ENCODE results near the gene FOXN3.
"Not testable (repeated sequence)": the region's sequence is repeated elsewhere in the genome, so short reads cannot be mapped to it uniquely, and the experiment has no call there.

Gene FOXN3

DNA sequence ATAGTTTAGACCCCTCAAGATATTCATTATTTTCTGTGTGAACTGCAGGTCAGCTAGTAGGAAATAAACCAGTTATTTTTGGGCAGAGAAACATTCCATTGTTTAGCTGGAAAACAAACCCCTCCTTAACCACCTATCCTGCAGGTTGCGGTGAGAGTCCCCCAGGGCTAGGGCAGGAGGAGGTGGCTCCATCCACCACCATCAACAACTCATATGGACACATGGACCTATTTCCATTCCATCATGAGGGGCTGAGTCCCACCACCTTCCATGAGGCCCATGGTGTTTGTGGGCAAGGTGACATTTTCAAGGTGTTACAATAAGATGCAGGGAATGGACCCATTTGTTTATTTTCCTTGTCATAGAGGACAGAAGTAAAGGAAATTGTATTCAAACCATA is 160.1 kb downstream of the FOXN3 start:
- no peak overlapping the region for H3K4me3 ChIP-seq (ENCODE audit: low read depth, low read length)

DNA sequence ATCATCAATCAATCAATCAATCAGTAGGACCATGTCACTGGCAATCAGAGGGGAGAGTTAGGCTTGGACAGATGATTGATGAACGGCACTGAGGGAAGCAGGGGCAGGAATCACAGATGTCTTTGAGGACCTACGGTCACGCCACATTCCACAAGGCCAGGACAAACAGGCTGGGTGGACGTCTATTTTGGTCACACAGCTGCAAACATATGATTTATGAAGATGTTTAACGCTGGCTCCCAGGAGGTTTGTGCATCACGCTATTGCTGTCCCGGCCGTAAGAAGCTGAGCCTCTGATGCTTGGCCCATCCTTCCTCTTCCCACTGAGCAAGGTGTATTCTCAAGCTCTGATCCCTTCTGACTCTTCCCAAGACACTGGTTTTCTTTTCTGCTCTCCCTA is 160.8 kb downstream of the FOXN3 start:
- H3K4me3 ChIP-seq (ENCODE audit: low read depth, low read length), result no peak overlapping the region

DNA sequence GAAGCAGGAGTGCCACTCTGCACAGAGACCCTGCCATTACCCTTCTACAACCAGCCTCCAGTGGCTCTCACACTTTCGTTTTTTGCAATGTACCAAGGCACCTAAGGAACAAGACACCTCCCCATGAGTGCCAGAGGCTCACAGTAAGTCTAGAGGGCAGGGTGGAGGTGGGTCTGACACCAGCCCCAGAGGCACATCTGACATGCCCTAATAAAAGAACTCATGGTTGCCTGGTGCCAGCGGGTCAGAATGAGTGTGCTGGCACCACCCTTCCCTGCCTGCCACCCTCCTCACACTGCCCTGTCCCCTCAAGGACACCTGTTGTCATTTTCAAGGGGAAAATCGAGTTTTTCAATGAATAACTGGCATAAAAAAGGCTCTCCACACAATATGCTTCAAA is 161.2 kb downstream of the FOXN3 start:
- H3K4me3 ChIP-seq (ENCODE audit: low read depth, low read length), result no peak overlapping the region

DNA sequence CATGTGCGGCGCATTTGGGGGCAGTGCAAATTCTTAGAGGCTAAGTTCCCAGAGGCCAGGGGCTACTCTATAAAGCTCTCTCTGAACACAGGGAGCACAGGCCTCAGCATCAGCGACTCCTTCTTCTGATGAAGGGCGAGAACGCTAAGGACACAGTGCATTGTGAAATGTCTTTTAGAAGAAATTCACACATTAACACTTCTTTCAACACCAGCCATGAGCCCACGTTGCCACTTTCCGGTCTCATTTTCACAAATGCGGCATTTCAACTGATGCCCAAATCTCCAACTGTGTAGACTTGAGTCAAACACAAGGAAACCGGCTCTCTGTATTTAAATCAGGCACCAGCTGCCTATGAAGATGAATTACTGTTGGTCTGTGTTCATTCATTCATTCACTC is 162.0 kb downstream of the FOXN3 start:
- H3K4me3 ChIP-seq (ENCODE audit: low read depth, low read length), result no peak overlapping the region

DNA sequence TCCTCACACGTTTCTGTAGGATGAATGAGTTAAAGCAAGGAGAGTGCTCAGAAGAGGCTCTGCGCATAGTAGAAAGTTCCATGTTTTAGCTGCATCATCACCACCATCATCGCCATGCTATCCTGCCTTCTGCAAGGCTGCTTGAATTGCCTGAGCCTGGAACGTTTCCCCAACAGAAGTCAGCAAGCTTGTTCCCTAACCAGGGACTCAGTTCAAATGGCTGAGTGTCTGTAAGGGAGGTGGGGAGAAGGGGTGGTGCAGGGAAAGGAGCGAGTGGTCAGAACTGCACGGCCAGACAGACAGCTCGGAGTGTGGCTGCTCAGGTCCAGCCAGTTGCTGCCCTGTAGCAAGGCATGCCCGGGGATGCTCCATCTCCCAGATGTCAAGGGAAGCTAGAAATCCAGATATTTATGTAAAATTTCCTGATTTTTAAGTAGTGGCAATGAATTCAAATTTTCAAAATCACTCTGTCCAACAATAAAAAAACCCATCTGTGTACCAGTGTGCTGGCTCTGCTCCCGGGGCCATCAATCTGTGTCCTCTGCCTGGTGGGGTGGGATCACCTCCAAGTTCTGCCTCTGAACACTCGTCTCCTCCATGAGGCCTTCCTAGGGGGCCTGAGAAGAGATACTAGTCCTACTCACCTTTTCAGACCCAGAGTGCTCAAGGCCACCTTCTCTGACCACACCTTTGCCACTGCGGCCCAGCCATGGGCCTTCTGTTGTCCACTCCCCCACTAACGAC is 162.7 kb downstream of the FOXN3 start:
- no peak overlapping the region for H3K4me3 ChIP-seq (ENCODE audit: low read depth, low read length)

DNA sequence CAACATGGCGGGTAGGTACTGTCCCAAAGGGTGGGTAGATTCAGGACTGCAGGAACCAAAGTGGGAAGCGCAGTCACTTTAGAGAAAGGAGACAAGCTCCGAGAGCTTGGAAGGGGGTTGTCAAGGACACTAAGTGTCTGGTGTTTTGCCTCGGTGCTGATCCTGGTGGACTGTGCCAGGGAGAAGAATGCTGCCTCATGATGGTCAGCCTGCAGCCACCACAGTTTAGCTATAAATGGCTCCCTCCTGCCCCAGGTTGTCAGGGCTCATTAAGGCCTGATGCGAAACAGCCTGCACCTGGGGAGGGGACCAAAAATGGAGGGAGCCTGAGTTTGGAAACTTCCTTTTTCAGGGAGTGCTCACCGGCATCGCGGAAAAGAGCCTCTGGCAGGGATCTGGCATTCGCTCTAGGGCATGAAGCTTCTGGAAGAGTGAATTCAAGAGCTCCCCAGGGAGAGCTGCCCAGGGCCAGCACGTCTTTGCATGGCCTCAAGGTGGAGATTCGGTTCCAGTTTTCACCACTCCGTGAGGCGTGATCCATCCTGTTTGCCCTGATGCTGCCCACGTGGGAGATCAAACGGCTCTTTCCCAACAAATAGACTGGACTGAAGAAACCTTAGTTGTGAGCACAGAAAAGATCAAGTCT is 164.0 kb downstream of the FOXN3 start:
- no peak overlapping the region for H3K4me3 ChIP-seq (ENCODE audit: low read depth, low read length)

DNA sequence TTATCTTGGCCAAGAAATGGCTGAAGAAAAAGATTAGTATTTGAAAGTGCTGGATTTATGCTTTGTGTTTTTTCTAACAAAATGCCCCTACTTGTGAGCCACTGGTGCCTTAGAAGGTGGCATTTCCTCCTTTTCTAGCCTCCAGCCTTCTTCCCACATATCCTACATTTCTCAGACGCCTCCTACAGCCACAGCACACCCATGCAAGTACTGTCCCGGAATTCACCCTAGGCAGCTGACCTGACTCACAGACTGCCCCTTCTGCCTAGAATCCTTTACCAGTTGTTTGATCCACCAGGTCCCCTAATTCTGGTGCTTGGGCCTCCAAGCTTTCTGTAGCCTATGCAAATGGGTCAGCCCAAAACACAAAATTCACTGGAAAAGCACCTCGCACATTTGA is 166.0 kb downstream of the FOXN3 start:
- H3K4me3 ChIP-seq (ENCODE audit: low read depth, low read length), result no peak overlapping the region

DNA sequence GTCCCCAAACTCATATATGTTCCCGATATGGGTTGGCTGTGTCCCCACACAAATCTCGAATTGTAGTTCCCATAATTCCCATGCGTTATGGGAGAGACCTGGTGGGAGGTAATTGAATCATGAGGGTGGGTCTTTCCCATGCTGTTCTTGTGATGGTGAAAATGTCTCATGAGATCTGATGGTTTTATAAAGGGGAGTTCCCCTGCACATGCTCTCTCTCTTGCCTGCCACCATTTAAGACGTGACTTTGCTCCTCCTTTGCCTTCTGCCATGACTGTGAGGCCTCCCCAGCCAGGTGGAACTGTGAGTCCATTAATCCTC is 166.4 kb downstream of the FOXN3 start:
- H3K4me3 ChIP-seq (ENCODE audit: low read depth, low read length), result not testable (repeated sequence)

DNA sequence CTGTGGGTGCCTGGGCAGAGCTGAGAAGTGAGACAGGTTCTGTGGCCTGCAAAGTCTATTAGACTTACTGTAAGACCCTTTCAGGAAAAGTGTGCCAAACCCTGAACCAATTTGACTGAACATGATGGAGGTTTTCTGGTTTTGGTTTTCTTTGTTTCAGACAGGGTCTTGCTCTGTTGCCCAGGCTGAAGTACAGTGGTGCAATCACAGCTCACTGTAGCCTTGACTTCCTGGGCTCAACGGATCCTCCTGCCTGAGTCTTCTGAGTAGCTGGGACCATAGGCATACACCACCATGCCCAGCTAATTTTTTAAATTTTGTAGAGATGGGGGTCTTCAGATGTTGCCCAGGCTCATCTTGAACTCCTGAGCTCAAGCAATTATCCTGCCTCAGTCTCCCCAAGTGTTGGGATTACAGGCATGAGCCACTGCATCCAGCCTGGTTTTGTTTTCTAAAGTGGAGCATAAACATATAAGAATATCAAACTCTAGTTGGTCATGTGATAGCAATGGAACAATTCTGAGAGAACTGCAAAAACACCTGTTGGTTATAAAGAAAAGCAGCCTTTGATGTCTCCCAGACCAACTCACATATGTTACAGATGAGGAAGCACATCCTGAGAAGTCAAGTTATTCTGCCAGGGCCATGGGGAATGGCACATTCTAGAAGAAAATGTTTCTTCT is 166.9 kb downstream of the FOXN3 start:
- H3K4me3 ChIP-seq (ENCODE audit: low read depth, low read length), result no peak overlapping the region

DNA sequence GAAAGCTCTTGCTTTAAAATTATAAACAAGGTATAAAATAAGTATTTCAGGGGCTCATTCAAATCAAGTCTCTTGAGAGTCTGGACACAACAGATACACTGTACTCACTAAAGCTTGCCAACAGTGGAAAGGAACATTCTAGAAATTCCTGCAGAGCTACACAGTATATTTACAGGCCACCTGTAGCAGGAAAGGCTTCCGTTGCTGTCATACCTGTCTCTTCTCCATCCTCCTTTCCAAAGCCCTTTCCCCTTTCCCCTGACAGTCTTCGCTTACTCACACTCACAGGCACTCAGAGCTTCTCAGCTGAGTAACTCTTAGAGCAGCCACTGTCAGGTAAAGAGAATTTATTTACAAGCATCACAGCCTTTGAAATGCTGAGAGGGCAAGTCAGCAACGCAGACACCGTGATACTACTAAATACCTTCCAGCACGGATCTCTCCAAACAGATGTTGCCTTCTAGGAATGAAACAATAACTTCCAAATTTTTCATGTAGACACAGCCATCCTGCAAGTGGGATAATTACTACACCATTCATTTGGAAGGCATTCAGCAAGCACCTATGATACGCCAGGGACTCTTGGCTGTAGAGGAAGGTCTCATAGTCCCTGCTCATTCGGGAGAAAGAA is 167.9 kb downstream of the FOXN3 start:
- H3K4me3 ChIP-seq (ENCODE audit: low read depth, low read length), result no peak overlapping the region

DNA sequence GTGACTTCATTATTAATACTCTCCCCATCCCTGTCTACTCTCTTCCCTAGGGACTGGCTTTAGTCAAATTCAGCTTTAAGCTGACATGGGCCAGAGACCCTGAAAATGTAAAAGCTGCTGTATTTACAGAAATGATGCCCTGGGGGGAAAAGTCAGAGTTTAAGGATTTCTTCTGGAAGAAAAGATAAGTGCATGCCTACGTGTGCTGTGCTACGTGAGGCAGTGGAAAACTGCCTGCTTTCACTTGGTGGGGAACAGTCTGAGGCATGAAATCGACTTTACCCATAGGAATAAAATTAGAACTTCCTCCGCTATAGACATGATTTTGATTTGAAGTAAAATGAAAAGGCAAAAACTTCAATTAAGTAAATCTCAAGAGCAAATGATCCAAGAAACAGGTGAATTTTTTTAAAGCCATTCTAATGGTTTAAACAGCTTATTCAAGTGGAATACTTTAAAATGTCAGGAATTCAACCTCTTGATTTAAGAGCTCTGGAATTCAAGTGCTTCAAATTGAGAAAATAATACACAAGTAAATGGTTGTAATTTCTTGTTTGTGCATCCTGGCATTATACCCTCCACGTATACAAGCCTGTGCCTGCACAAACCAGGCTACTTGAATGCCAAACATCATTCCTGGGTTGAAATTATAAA is 168.5 kb downstream of the FOXN3 start:
- H3K4me3 ChIP-seq (ENCODE audit: low read depth, low read length), result no peak overlapping the region

DNA sequence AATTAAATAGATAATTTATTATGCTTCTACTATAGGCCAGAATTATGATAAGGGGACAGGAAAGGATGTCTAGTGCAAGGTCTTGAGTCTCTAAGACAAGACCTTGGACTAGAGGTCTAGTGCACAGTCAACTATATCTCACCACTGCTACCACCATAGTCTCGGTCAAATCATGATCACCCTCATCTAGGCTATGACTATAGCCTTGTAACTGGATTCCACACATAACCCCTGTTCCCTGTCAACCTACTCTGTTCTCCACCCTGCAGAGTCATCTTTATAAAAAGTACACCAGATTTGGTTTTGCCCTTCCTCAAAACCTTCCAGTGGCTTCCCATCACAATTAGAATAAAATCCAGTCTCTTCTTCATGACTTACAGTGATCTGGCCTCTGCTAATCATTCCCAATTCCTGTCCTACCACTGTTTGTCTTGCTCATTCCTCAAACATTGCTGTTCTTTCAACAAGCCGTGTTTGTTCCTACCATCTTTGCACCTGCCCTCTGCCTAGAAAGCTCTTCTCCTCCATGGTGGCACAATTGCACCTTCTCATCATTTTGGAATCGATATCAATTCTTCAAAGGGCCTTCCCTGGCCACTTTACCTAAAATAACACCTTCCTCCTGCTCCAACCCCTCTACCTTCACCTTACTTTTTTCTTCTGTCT is 169.4 kb downstream of the FOXN3 start:
- H3K4me3 ChIP-seq (ENCODE audit: low read depth, low read length), result no peak overlapping the region

DNA sequence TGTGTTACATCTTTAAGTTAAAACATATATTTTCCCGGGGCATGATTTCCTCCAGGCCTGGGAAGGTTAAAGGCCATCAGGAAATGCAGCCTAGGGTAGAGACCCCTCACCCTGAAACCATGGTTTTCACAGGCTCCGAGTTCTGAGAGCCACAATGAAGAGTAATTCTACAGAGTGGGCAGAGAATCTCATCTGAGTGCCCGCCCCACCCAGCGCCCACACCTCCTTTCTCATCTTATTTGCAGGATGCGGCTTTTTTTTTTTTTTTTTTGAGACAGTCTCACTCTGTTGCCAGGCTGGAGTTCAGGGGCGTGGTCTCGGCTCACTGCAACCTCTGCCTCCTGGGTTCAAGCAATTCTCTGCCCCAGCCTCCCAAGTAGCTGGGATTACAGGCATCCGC is 170.7 kb downstream of the FOXN3 start:
- H3K4me3 ChIP-seq (ENCODE audit: low read depth, low read length), result no peak overlapping the region

DNA sequence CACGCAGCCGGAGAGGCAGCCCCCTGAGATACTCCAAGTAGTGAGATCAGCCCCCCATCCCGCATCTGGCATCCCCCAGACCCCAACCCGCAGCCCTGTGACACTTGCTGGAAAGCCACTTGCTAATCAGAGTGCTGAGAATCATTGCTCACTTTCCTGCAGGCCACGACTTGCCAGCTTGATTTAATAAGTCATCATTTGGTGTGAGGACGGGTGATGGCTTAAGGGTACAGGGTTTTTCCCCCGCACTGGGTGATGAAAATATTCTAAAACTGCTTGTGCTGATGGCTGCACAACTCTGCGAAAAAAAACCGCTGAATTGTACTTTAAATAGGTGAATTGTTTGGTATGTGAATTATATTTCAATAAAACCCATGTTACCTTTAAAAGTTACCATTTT is 171.2 kb downstream of the FOXN3 start:
- H3K4me3 ChIP-seq (ENCODE audit: low read depth, low read length), result no peak overlapping the region

DNA sequence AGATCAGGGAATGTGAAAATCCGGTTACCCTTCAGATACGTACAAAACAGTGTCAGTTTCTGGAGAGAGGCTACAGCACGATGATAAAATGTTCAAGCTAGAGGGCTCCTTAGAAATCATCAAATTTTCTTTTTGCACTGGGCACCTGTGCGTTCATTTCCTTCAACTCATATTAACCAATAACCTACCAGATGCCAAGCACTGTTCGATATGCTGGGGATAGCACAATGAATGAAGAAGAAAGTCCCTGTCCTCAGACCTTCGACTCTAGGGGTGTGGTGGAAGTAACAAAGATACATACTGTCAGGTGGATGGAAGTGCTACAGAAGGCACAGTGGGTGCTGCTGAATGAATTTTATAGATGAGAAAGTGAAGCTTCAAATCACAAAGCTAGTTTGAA is 172.3 kb downstream of the FOXN3 start:
- H3K4me3 ChIP-seq (ENCODE audit: low read depth, low read length), result no peak overlapping the region

DNA sequence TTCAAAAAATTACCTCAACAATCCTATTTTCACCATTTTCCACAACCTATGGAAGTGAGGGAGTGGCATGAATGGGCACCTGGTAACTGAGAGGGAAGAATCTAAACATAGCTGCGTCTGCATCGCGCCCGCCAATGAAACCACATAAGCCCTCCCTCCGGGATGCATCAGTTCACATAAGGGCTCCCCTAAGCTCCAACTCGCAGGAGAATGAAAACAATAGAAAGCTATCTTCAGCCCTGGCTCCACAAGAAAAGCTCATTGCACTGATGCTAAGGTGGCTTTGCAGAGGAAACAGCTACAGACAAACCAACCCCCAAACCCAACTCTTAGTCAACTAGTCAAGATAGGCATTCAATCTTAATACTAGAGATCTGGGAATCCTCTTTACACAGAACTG is 173.3 kb downstream of the FOXN3 start:
- no peak overlapping the region for H3K4me3 ChIP-seq (ENCODE audit: low read depth, low read length)

DNA sequence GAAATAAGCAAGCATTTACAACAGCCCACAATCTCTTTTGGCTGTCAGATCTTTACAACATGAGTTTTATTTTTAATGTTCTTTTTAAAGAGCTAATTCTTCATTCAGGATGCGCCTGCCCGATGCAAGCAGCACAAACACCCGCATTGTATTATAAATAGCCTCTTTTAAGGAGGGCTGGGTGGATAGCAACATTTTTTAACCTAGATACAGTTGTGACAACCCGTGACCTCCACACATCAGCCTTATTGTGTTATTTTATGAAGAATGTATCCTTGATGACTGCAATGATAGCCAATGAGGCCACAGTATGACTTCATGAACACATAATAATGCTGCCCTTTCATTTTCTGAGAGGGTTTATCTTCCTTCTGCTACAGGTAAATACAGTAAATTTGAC is 173.7 kb downstream of the FOXN3 start:
- no peak overlapping the region for H3K4me3 ChIP-seq (ENCODE audit: low read depth, low read length)

DNA sequence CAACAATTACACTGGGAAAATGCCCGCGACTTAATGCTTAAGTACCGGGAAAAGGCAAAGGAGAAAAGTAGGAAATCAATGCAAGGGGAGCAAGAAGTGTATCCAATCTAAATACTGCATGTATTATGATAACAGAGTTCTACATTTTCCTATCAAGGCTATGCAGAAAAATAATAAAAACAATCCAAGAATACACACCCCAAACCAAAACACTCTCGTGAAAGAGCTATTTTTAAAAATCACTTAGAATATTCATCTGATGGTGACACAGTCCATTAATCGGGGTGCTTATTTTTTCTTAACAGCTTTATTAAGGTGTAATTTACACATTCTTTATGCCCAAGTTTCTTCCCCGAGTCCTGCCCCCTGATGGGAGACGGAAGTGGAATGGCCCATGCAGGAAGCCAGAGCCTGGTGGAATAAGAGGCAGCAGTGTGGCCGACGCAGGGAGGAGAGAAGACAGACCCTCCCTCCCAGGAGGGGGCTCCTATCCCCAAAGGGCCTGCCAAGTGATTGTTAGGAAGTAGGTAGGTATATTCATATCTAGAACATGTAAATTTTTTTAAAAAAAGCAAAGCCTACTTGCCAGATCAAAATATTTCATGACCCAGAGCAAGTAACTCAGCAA is 174.3 kb downstream of the FOXN3 start:
- no peak overlapping the region for H3K4me3 ChIP-seq (ENCODE audit: low read depth, low read length)

DNA sequence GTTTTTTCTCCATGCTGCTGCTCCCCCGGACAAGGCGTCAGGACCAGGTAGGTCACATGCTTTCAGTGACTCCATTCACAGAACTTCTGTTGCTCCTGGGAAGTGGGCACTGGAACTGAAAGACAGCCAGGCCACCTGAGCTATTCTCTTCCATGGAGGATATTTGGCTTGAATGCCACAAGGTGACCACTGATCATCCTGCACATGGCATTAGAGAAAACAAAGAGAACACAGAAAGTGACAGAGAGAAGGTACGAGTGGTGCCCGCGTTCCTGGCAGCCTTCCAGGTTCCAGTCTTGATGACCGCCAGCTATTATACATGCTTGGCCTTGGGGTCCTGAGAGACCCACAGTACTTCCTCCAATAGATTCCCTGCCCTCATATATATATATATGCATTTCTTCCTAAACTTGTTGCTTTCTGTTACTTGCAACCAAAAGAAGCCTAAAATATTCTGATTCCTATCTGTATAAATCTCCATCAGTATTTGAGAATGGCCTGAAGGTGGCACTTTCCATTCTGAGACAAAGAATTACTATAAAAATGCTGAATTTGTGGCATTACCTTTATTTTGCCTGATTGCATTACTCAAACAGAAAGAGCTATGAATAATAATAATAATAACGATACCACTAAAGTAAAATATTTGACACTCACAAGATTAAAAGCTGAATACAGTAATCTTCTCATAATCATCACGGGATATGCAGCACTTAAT is 174.9 kb downstream of the FOXN3 start:
- no peak overlapping the region for H3K4me3 ChIP-seq (ENCODE audit: low read depth, low read length)

DNA sequence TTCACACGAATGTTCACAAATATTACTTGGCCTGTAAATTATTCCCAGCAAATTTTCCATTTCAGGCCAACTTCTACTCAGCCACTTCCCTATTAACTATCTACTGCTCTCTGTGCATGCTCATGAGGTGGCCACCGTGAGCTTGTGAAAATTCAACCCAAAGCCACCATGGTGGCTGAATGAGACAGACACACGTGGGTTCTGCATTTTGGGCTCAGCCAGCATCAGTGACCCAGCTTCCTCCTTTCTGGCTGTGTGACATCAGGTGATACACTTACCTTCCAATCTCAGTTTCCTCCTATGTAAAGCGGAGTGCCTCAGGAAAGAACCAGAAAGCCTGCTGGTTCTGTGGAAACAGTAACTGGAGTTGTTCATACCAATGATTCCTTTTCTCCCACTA is 175.8 kb downstream of the FOXN3 start:
- H3K4me3 ChIP-seq (ENCODE audit: low read depth, low read length), result no peak overlapping the region
